Activated CD4-positive, alpha-beta T cell treated with anti-CD3 and anti-CD28 coated beads, Interleukin-10, Interleukin-2, amounts not matched to agents 100 ng/mL and 50 ng/mL, durations not matched to agents 16 hours and 8 hours (primary cell): ENCODE data around the gene CDH13.

Source experiments
- DNase-seq: peaks from one replicate; pipeline ENCODE4 v3.0.0-alpha.2; 2020

The CDH13 gene

GRCh38 chr16:83270640-83271039, 643.9 kb downstream of the CDH13 start:
- no peak for DNase-seq

- no peak for DNase-seq
These were observed 644.4 kb downstream of the CDH13 start for GRCh38 chr16:83271123-83271522.

- DNase-seq: no peak
These were observed 645.3 kb downstream of the CDH13 start for GRCh38 chr16:83271970-83272575.

GRCh38 chr16:83272843-83273242, 646.1 kb downstream of the CDH13 start:
- DNase-seq: no peak

- DNase-seq: no peak
These were observed 646.9 kb downstream of the CDH13 start for GRCh38 chr16:83273504-83274173.

GRCh38 chr16:83279251-83279650, 652.5 kb downstream of the CDH13 start:
- DNase-seq: no peak

GRCh38 chr16:83285921-83286320, 659.2 kb downstream of the CDH13 start:
- DNase-seq: no peak

GRCh38 chr16:83296505-83296904, 669.7 kb downstream of the CDH13 start:
- no peak for DNase-seq

- DNase-seq: no peak
These were observed 671.8 kb downstream of the CDH13 start for GRCh38 chr16:83298541-83298940.

- no peak for DNase-seq
These were observed 673.6 kb downstream of the CDH13 start for GRCh38 chr16:83300326-83300725.

GRCh38 chr16:83301971-83302370, 675.2 kb downstream of the CDH13 start:
- no peak for DNase-seq

- DNase-seq: no peak
These were observed 676.1 kb downstream of the CDH13 start for GRCh38 chr16:83302853-83303252.

GRCh38 chr16:83305092-83305491, 678.3 kb downstream of the CDH13 start:
- no peak for DNase-seq

GRCh38 chr16:83306961-83307593, 680.3 kb downstream of the CDH13 start:
- DNase-seq: no peak

- no peak for DNase-seq
These were observed 680.8 kb downstream of the CDH13 start for GRCh38 chr16:83307594-83307992.

GRCh38 chr16:83308414-83308813, 681.6 kb downstream of the CDH13 start:
- DNase-seq: no peak

GRCh38 chr16:83310816-83311215, 684.0 kb downstream of the CDH13 start:
- no peak for DNase-seq

- no peak for DNase-seq
These were observed 685.4 kb downstream of the CDH13 start for GRCh38 chr16:83312015-83312717.

GRCh38 chr16:83312718-83313245, 686.0 kb downstream of the CDH13 start:
- DNase-seq: no peak

- no peak for DNase-seq
These were observed 688.5 kb downstream of the CDH13 start for GRCh38 chr16:83315271-83315670.

- no peak for DNase-seq
These were observed 689.7 kb downstream of the CDH13 start for GRCh38 chr16:83316458-83316857.

GRCh38 chr16:83318390-83318789, 691.6 kb downstream of the CDH13 start:
- no peak for DNase-seq

- no peak for DNase-seq
These were observed 702.2 kb downstream of the CDH13 start for GRCh38 chr16:83328936-83329335.

- DNase-seq: no peak
These were observed 702.7 kb downstream of the CDH13 start for GRCh38 chr16:83329441-83329840.
